Skeletal muscle cell (primary cell): ENCODE measurements around the gene NFIX.
"Not testable (repeated sequence)": the region's sequence is repeated elsewhere in the genome, so short reads cannot be mapped to it uniquely, and the experiment has no call there.

Experiments
- DNase-seq: peaks from one replicate; pipeline ENCODE4 v3.0.0-alpha.2; 2010; ENCODE audit warnings: low read depth
- H3K4me3 ChIP-seq: 2 replicates; pipeline ENCODE4 v1.5.1; 2011; ENCODE audit warnings: low read depth, mild to moderate bottlenecking, control low read depth, low read length, moderate library complexity

Gene NFIX

DNA sequence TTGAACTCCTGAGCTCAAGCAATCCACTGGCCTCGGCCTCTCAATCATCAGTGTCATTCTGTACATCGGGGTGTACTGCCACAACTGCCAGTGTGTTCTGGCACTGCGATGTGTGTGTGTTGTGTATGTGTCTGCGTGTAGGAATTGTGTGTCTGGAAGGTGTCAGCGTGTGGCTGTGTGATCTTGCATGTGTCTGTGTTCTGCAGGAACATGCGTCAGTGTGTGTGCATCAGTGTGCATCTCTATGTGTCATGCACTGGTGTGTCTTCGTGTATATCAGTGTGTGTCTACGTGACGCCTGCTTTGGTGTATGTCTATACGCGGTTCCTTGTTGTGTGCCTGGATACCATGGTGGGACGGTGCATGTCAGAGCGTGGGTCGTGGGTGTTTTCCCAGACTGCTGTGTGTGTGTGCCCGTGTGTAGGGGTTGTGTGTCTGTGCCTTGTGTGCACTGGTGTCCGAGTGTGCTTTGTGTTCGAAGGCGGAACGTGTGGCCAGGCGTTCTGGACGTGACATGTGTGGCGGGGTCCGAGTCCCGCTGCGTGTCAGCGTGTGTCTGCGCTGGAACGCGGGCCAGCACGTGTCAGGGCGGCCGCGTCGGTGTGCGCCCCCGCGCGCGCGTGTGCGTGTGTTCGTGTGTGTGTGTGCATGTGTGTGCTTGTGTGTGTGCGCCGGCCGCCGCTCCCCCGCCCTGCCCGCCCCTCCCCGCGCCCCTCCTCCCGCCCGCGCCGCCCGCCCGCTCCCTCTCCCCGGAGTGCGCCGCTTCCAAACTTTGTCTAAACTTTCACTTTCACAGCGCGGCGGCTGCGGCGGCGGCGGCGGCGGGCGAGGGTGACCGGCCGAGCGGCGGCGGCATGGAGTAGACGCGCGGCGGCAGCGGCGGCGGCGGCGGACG is at the start of gene NFIX:
NFIX (plus strand) TSS at position 775 of the 895 bp plus-strand sequence. CDS start 363 bp downstream, outside the sequence.
- no peak for DNase-seq
- H3K4me3 ChIP-seq = peak within 1 kb of the TSS; percentile 74

DNA sequence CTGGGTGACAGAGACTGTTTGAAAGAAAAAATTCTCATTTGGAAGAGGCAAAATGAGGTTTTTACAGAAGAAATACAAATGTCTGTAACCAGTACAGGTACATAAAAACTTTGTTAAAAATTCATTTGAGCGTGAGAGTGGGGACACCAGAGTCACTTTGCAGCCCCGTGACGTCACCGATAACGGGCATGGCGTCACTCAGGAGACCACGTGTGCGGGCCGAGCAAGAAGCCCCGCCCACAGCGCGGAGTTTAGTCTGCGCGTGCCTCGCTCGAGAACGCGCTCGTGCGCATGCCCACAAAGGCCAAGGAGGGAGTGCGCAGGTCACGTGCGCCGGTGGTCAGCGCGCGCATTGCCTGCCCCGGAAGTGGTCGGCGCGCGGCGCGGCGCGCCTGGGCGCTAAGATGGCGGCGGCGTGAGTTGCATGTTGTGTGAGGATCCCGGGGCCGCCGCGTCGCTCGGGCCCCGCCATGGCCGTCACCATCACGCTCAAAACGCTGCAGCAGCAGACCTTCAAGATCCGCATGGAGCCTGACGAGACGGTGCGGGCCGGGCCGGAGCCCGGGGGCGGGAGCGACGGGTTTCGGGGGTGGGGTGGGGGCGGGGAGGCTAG is 49.7 kb upstream of the NFIX start, which contains the start of gene RAD23A:
RAD23A (plus strand) TSS at position 384 of the 613 bp plus-strand sequence; CDS start at position 471, 87 bp downstream.
- DNase-seq = peak; percentile 95
- peak within 1 kb of the TSS; percentile 68 for H3K4me3 ChIP-seq

- DNase-seq = peak; percentile 54
- H3K4me3 ChIP-seq = peak overlapping the region; percentile 68
Measured at GRCh38 chr19:12946092-12946721, 49.1 kb upstream of the NFIX start.

GRCh38 chr19:12946731-12947496 is 48.4 kb upstream of the NFIX start:
- no peak for DNase-seq
- H3K4me3 ChIP-seq = peak overlapping the region; percentile 68

- no peak overlapping the region for H3K4me3 ChIP-seq
- no peak for DNase-seq
Measured at GRCh38 chr19:12947702-12948611, 47.3 kb upstream of the NFIX start.

DNA sequence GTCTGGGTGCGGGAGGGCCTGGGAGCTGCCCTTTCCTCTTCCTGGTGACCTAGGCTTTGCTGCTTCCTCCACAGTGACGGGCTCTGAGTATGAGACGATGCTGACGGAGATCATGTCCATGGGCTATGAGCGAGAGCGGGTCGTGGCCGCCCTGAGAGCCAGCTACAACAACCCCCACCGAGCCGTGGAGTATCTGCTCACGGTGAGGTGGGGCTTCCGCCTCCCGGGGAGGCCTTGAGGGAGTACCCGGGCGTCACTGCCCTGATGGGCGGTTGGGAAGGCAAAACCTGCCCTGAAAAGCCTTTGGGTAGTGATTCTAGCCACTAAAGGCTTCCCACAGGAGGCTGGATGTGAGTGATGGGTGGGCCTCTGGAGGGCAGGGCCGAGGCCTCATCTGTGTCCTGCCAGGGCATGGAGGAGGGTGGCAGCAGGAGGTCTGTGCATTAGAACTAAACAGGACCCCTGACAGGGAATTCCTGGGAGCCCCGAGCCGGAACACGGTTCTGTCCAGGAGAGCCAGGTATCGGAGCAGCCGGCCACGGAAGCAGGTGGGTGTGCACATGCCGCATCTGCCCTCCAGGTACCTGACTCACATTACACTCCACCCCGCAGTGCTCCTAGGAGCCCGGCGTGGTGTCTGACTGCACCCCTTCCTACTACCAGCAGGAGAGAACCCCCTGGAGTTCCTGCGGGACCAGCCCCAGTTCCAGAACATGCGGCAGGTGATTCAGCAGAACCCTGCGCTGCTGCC is 46.5 kb upstream of the NFIX start:
- DNase-seq = no peak
- no peak overlapping the region for H3K4me3 ChIP-seq

DNA sequence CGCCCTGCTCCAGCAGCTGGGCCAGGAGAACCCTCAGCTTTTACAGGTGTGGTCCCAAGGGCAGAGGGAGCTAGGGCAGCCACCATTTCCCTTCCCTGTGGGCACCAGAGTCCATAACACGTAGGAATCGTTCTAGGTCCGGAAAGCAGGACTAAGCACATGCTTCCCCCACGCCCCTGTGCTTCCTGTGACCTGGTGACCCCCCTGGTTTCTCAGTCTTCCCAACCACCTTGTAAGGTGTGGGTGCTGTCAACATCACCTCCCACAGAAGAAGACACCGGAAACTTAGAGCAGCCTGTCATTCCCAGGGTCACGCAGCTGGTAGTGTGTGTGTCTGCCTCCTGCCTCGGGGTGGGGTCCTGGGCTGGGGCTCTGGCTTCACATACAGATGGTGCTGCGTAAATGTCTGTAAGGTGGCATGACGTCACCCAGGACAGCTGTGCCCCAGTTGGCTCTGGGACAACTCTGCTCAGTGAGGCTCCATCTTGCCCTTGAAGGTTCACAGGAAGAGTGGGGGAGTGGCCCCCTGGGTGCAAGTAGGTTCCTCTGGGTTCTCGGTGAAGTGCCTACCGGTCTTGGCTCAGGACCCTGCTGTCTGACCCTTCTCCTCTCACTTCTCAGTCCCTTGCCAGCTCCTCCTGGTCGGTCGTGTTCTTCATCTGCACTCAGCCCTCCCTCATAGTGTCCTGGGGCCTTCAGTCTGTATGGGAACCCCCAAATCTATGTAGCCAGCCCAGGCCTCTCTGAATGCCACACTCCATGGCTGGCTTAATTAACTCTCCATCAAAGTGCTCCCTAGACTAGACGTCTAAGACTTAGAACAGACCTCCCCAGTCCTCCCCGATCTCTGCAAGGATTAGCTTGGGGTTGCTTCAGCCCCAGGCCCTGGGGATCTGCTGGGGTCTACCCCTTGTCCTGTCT is 45.7 kb upstream of the NFIX start:
- DNase-seq = no peak

GRCh38 chr19:12952050-12952449 is 43.2 kb upstream of the NFIX start:
- not testable (repeated sequence) for DNase-seq, H3K4me3 ChIP-seq

More for the DNA sequence above, 45.7 kb upstream of the NFIX start:
- no peak overlapping the region for H3K4me3 ChIP-seq

- DNase-seq = peak; percentile 73
- no peak overlapping the region for H3K4me3 ChIP-seq
Measured at GRCh38 chr19:12952488-12953137, 42.7 kb upstream of the NFIX start.

DNA sequence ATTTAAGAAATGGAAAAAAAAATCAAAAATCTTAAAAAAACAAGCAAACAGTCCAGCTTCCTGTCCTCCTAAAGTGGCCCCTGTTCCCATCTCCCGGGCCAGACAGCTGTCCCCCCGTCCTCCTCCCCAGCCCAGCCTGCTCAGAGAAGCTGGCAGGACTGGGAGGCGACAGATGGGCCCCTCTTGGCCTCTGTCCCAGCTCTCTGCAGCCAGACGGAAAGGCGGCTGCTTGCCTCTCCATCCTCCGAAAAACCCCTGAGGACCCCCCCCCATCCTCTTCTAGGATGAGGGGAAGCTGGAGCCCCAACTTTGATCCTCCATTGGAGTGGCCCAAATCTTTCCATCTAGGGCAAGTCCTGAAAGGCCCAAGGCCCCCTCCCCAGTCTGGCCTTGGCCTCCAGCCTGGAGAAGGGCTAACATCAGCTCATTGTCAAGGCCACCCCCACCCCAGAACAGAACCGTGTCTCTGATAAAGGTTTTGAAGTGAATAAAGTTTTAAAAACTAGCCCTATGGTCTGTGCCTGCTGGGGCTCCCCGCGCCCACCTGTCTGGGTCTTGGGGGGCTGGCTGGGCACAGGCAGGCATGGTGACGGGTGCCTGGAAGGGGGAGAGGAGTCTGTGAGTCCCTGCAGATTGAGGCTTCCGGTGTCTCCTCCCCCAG is 42.0 kb upstream of the NFIX start:
- H3K4me3 ChIP-seq = no peak overlapping the region
- no peak for DNase-seq

GRCh38 chr19:12953799-12954611 is 41.3 kb upstream of the NFIX start:
- no peak overlapping the region for H3K4me3 ChIP-seq

GRCh38 chr19:12954612-12954962 is 40.7 kb upstream of the NFIX start:
- no peak overlapping the region for H3K4me3 ChIP-seq
- no peak for DNase-seq

More at GRCh38 chr19:12953799-12954611, 41.3 kb upstream of the NFIX start:
- no peak for DNase-seq

GRCh38 chr19:12955575-12955974 is 39.7 kb upstream of the NFIX start:
- DNase-seq = not testable (repeated sequence)
- peak overlapping the region; percentile 81 for H3K4me3 ChIP-seq

- no peak for DNase-seq
- peak overlapping the region; percentile 81 for H3K4me3 ChIP-seq
Measured at GRCh38 chr19:12955996-12956395, 39.3 kb upstream of the NFIX start.
